Hepatocyte (in vitro differentiated cells): ENCODE results near the gene RNMT.
A peak's percentile ranks its signal among the peaks of the same experiment; 100 is the strongest.

Experiments used
- CTCF ChIP-seq: fragments of 200-600 bp; sonication (generic); IDR thresholded peaks from 2 replicates; pipeline ENCODE4 v1.5.1; 2016; ENCODE audit warnings: antibody characterized with exemption, mild to moderate bottlenecking; ENCODE audit not compliant: poor library complexity
- EZH2 ChIP-seq: fragments of 200-600 bp; sonication (generic); IDR thresholded peaks from 2 replicates; pipeline ENCODE4 v1.6.1; 2016; ENCODE audit warnings: antibody characterized with exemption, mild to moderate bottlenecking, borderline replicate concordance

- TF ChIP-seq CTCF (peak; percentile 80), EZH2 (no peak)
These were observed 86.9 kb downstream of the RNMT start for GRCh38 chr18:13813271-13813849.
